ENCODE results near the gene ADAMTSL1. TPM values are rescaled to one million over a fixed set of nuclear protein-coding genes. Genes with fewer than 3 reads are reported as not detected.

The ADAMTSL1 gene
- total RNA-seq, 1 experiment from 2014 or later, result not detected

DNA sequence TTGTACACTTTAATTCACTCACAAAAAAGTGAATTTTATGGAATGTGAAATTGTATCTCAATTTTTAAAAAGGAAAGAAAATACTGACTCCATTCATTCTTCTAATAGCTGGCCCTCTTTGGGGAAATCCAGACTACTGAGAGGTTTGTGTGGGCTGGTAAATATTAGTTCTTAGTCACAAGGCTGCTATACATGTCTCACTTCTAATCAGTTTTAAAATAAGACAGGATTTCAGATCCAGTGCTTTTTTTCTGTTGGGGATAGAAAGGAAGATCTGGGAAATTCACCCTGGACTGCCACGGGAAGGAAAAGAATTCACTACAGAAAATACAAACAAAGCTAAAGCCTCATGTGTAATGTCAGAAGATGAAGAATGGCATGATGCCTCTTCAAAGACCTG lies 32.7 kb upstream of the ADAMTSL1 start:
- POLR2A ChIA-PET, result no interaction called here
- Histone ChIP-seq H4K20me1 (ENCODE audit: insufficient read depth) (no peaks in the 10 kb centered on the region), H3K27ac (ENCODE audit: low read depth, low read length) (no peak overlapping the region), H3K4me3 (replicated peaks in 1 of 2; ENCODE audit: low read depth in 1 of 2, low read length in 2 of 2) (no peak overlapping the region), H2AFZ (ENCODE audit: low read depth, low read length, poor library complexity, severe bottlenecking) (no peak overlapping the region), H3K4me1 (ENCODE audit: control insufficient read depth in 1 of 2, insufficient read depth in 2 of 2, low read length in 2 of 2) (no peaks in the 10 kb centered on the region), H3K4me2 (ENCODE audit: low read length) (no peak overlapping the region), H3K36me3 (ENCODE audit: control insufficient read depth in 1 of 2, insufficient read depth in 2 of 2, low read length in 2 of 2) (no peaks in the 10 kb centered on the region), H3K79me2 (ENCODE audit: insufficient read depth, low read length) (no peaks in the 10 kb centered on the region), H3K9me3 (ENCODE audit: control insufficient read depth in 1 of 2, insufficient read depth in 1 of 2, low read depth in 1 of 2, low read length in 2 of 2) (no peaks in the 10 kb centered on the region), H3K27me3 (ENCODE audit: insufficient read depth, low read length) (no peaks in the 10 kb centered on the region), H3K9ac (ENCODE audit: low read length) (no peak overlapping the region), H3K9me2 (ENCODE audit: insufficient read depth) (no peaks in the 10 kb centered on the region)
- CTCF ChIA-PET, result no interaction called here
- no peak for ATAC-seq
- no peak for DNase-seq (ENCODE audit: low read depth, low spot score)
- RAD21 ChIA-PET (ENCODE audit: low non-redundant PET in 1 of 2, low total read pairs in 2 of 2, uncharacterized antibody in 2 of 2, unreplicated experiment in 2 of 2), result no interaction called here
- no TSS peak for BruUV-seq (replicated peaks)
- TF ChIP-seq POLR2A (IDR thresholded peaks at IDR 0.05; ENCODE audit: borderline replicate concordance, extremely low read depth, insufficient read depth, insufficient read length) (no peak), EZH2phosphoT487 (IDR thresholded peaks at IDR 0.05; ENCODE audit: borderline replicate concordance) (no peak), CEBPB (IDR thresholded peaks at IDR 0.05; ENCODE audit: low read depth) (no peak), ATF3 (IDR thresholded peaks at IDR 0.05) (no peak), REST (IDR thresholded peaks at IDR 0.05; ENCODE audit: low read depth) (no peak), ELF1 (IDR thresholded peaks at IDR 0.05; ENCODE audit: borderline replicate concordance, low read depth) (no peak), ZFX (IDR thresholded peaks at IDR 0.05) (no peak), RAD21 (IDR thresholded peaks at IDR 0.05; ENCODE audit: low read depth) (no peak), ZNF274 (IDR thresholded peaks at IDR 0.05; ENCODE audit: low read depth, low read length) (no peak), EZH2 (IDR thresholded peaks at IDR 0.05) (no peak), YY1 (IDR thresholded peaks at IDR 0.05; ENCODE audit: extremely low read depth, insufficient replicate concordance, low read depth, low read length) (no peak), FOSL1 (IDR thresholded peaks at IDR 0.05; ENCODE audit: low read depth) (no peak), SIN3A (IDR thresholded peaks at IDR 0.05; ENCODE audit: low read depth) (no peak), SRF (IDR thresholded peaks at IDR 0.05; ENCODE audit: low read depth) (no peak), POLR2AphosphoS5 (IDR thresholded peaks at IDR 0.05; ENCODE audit: low read depth, low read length) (no peak), ZBTB33 (IDR thresholded peaks at IDR 0.05; ENCODE audit: extremely low read depth, insufficient replicate concordance, low read length) (no peak), CBX3 (IDR thresholded peaks at IDR 0.05; ENCODE audit: low read depth) (no peak), TCF7L2 (IDR thresholded peaks at IDR 0.05; ENCODE audit: borderline replicate concordance, extremely low read depth, insufficient read depth, insufficient read length) (no peak)
- TF ChIP-seq, protein P1, sequence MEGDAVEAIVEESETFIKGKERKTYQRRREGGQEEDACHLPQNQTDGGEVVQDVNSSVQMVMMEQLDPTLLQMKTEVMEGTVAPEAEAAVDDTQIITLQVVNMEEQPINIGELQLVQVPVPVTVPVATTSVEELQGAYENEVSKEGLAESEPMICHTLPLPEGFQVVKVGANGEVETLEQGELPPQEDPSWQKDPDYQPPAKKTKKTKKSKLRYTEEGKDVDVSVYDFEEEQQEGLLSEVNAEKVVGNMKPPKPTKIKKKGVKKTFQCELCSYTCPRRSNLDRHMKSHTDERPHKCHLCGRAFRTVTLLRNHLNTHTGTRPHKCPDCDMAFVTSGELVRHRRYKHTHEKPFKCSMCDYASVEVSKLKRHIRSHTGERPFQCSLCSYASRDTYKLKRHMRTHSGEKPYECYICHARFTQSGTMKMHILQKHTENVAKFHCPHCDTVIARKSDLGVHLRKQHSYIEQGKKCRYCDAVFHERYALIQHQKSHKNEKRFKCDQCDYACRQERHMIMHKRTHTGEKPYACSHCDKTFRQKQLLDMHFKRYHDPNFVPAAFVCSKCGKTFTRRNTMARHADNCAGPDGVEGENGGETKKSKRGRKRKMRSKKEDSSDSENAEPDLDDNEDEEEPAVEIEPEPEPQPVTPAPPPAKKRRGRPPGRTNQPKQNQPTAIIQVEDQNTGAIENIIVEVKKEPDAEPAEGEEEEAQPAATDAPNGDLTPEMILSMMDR (IDR thresholded peaks at IDR 0.05 in 2 of 3, conservative IDR thresholded peaks at IDR 0.05 in 1 of 3; ENCODE audit: borderline replicate concordance in 1 of 3, insufficient read depth in 1 of 3, low read depth in 2 of 3, low read length in 2 of 3), result no peak
- intact Hi-C loops (cut with micrococcal nuclease), result loop anchor here (5.0 kb wide), 1 partner anchor 1016 kb away; no protein-coding TSS in a partner anchor
